Measurements from ENCODE around the gene VSTM2L.

Gene VSTM2L

GRCh38 chr20:37939701-37940560, 37.0 kb downstream of the VSTM2L start:
- DNase-seq (ENCODE audit: low read depth), result no peak
- no peak overlapping the region for H3K4me3 ChIP-seq (ENCODE audit: low read depth, low read length)
- no peak for TF ChIP-seq CTCF (IDR thresholded peaks at IDR 0.05; ENCODE audit: low read depth, low read length, missing control alignments)

GRCh38 chr20:37940858-37941257, 37.9 kb downstream of the VSTM2L start:
- no peak overlapping the region for H3K4me3 ChIP-seq (ENCODE audit: low read depth, low read length)
- no peak for DNase-seq (ENCODE audit: low read depth)
- TF ChIP-seq CTCF (IDR thresholded peaks at IDR 0.05; ENCODE audit: low read depth, low read length, missing control alignments), result no peak

DNA sequence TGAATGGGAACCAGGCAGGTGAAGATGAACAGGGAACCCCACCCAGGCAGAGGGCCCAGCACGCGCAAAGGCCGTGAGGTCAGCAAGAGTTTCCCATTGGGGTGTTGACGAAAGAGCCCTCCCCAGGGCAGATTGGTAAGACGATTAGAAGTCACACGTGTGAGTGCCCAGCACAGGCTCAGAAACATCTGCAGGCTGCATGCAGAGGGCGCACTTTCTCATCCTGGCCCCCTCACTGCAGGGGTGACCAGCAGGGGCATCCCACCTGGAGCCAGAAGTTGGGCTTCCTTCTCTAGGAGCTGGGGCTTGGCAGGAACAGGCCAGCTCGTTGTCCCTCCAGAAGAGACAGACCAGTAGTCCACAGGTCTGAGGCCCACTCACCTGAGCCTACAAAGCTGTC, 38.4 kb downstream of the VSTM2L start:
- no peak for DNase-seq (ENCODE audit: low read depth)
- no peak overlapping the region for H3K4me3 ChIP-seq (ENCODE audit: low read depth, low read length)
- TF ChIP-seq CTCF (IDR thresholded peaks at IDR 0.05; ENCODE audit: low read depth, low read length, missing control alignments), result peak; percentile 38

GRCh38 chr20:37941992-37942391, 39.1 kb downstream of the VSTM2L start:
- no peak for DNase-seq (ENCODE audit: low read depth)
- TF ChIP-seq CTCF (IDR thresholded peaks at IDR 0.05; ENCODE audit: low read depth, low read length, missing control alignments), result no peak
- H3K4me3 ChIP-seq (ENCODE audit: low read depth, low read length), result no peak overlapping the region

- TF ChIP-seq CTCF (IDR thresholded peaks at IDR 0.05; ENCODE audit: low read depth, low read length, missing control alignments), result no peak
- no peak overlapping the region for H3K4me3 ChIP-seq (ENCODE audit: low read depth, low read length)
- no peak for DNase-seq (ENCODE audit: low read depth)
Observed at GRCh38 chr20:37943033-37943432, 40.1 kb downstream of the VSTM2L start.

- no peak for TF ChIP-seq CTCF (IDR thresholded peaks at IDR 0.05; ENCODE audit: low read depth, low read length, missing control alignments)
- DNase-seq (ENCODE audit: low read depth), result no peak
- no peak overlapping the region for H3K4me3 ChIP-seq (ENCODE audit: low read depth, low read length)
Observed at GRCh38 chr20:37943501-37944455, 40.9 kb downstream of the VSTM2L start.
